ENCODE data around the gene PROK2.

PROK2 gene

GRCh38 chr3:71789922-71790321, 5.0 kb upstream of the PROK2 start:
- H4K91ac ChIP-seq (ENCODE audit: low read depth, low read length, poor library complexity), result no peak overlapping the region
- H3K14ac ChIP-seq (ENCODE audit: low read length), result no peak overlapping the region
- WGBS, 2 donors (ENCODE audit: extremely low coverage in 2 of 2, insufficient read length in 2 of 2, insufficient replicate concordance in 1 of 2), result no CpG with 5 or more reads among the region's 1 CpG

DNA sequence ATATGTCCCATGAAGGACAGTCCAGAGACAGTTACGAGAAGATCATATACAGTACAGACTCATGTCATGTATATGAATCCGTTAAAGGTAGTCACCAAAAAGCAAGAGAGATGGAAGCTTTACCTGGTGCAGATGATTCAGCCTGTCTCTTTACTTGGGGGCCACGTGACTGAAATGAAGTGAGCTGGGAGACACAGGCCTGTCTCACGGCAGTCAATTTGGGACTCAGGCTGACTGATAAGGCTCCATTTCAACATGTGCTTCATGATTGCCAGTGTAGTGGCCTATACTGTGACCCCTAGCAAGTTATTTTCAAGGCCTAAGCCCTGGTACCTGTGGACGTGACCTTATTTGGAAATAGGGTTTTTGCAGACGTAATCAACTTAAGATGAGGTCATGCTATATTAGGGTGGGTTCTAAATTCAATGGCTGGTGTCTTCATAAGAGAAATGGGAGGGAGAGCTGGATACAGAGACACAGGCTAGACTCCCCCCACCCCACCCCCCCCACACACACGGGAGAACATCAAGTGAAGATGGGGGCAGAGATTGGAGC, 3.0 kb upstream of the PROK2 start:
- Histone ChIP-seq H3K14ac (ENCODE audit: low read length) (no peak overlapping the region), H3K4ac (ENCODE audit: low read length) (no peak overlapping the region), H2BK12ac (ENCODE audit: low read length) (no peak overlapping the region), H3K23ac (ENCODE audit: low read depth, low read length, poor library complexity) (no peak overlapping the region), H2BK5ac (ENCODE audit: low read length) (no peak overlapping the region), H3K27ac (replicated peaks; ENCODE audit: low read length) (no peak overlapping the region), H3K79me1 (ENCODE audit: low read depth, low read length) (no peaks in the 10 kb centered on the region), H3K4me1 (ENCODE audit: control insufficient read depth in 2 of 2, insufficient read depth in 1 of 2, low read depth in 1 of 2, low read length in 2 of 2) (peaks cover 2 to 9% of the 10 kb centered on the region in 2 donors), H4K8ac (ENCODE audit: low read depth, low read length) (no peak overlapping the region), H3K9me3 (replicated peaks in 1 of 2; ENCODE audit: control insufficient read depth in 2 of 2, insufficient read depth in 1 of 2, low read depth in 1 of 2, low read length in 2 of 2) (no peaks in the 10 kb centered on the region), H2BK15ac (ENCODE audit: low read length) (no peak overlapping the region), H3K4me3 (ENCODE audit: low read length in 2 of 2) (no peak overlapping the region), H2AK5ac (ENCODE audit: low read depth, low read length) (no peak overlapping the region), H3K36me3 (replicated peaks in 1 of 2; ENCODE audit: control insufficient read depth in 2 of 2, insufficient read depth in 2 of 2, low read length in 2 of 2) (no peaks in the 10 kb centered on the region), H2AFZ (ENCODE audit: low read length) (no peak overlapping the region), H4K91ac (ENCODE audit: low read depth, low read length, poor library complexity) (no peak overlapping the region), H2BK120ac (ENCODE audit: low read depth, low read length) (no peak overlapping the region), H3K9ac (ENCODE audit: low read depth, low read length, poor library complexity) (no peak overlapping the region), H3K18ac (ENCODE audit: low read length) (no peak overlapping the region), H3K27me3 (ENCODE audit: control insufficient read depth in 3 of 3, insufficient read depth in 3 of 3, low read depth in 1 of 3, low read length in 3 of 3) (peaks cover 15 to 59% (median 27%) of the 10 kb centered on the region in 3 experiments), H3K4me2 (ENCODE audit: insufficient read depth, low read length, poor library complexity, severe bottlenecking) (no peak overlapping the region)
- WGBS, 2 donors (ENCODE audit: extremely low coverage in 2 of 2, insufficient read length in 2 of 2, insufficient replicate concordance in 1 of 2), result no CpG with 5 or more reads among the region's 7 CpGs
- DNase-seq (ENCODE audit: low spot score), result no peak

More at GRCh38 chr3:71789922-71790321, 5.0 kb upstream of the PROK2 start:
- H3K9ac ChIP-seq (ENCODE audit: low read depth, low read length, poor library complexity), result no peak overlapping the region
- H4K8ac ChIP-seq (ENCODE audit: low read depth, low read length), result no peak overlapping the region
- H2BK120ac ChIP-seq (ENCODE audit: low read depth, low read length), result no peak overlapping the region
- H3K4me3 ChIP-seq (ENCODE audit: low read length in 2 of 2), result no peak overlapping the region
- peaks cover 8 to 45% (median 18%) of the 10 kb centered on the region in 3 experiments for H3K27me3 ChIP-seq (ENCODE audit: control insufficient read depth in 3 of 3, insufficient read depth in 3 of 3, low read depth in 1 of 3, low read length in 3 of 3)
- no peak overlapping the region for H2BK15ac ChIP-seq (ENCODE audit: low read length)
- H3K79me1 ChIP-seq (ENCODE audit: low read depth, low read length), result no peaks in the 10 kb centered on the region
- H3K27ac ChIP-seq (replicated peaks; ENCODE audit: low read length), result no peak overlapping the region
- no peak overlapping the region for H3K4me2 ChIP-seq (ENCODE audit: insufficient read depth, low read length, poor library complexity, severe bottlenecking)
- H3K9me3 ChIP-seq (replicated peaks in 1 of 2; ENCODE audit: control insufficient read depth in 2 of 2, insufficient read depth in 1 of 2, low read depth in 1 of 2, low read length in 2 of 2), result no peaks in the 10 kb centered on the region
- no peaks in the 10 kb centered on the region for H3K36me3 ChIP-seq (replicated peaks in 1 of 2; ENCODE audit: control insufficient read depth in 2 of 2, insufficient read depth in 2 of 2, low read length in 2 of 2)
- H2BK5ac ChIP-seq (ENCODE audit: low read length), result no peak overlapping the region
- H2AK5ac ChIP-seq (ENCODE audit: low read depth, low read length), result no peak overlapping the region
- DNase-seq (ENCODE audit: low spot score), result no peak
- no peak overlapping the region for H3K23ac ChIP-seq (ENCODE audit: low read depth, low read length, poor library complexity)
- no peak overlapping the region for H2BK12ac ChIP-seq (ENCODE audit: low read length)
- peaks cover 0 to 9% of the 10 kb centered on the region in 2 donors for H3K4me1 ChIP-seq (ENCODE audit: control insufficient read depth in 2 of 2, insufficient read depth in 1 of 2, low read depth in 1 of 2, low read length in 2 of 2)
- no peak overlapping the region for H3K4ac ChIP-seq (ENCODE audit: low read length)
- H3K18ac ChIP-seq (ENCODE audit: low read length), result no peak overlapping the region
- no peak overlapping the region for H2AFZ ChIP-seq (ENCODE audit: low read length)

GRCh38 chr3:71786551-71786950, 1.6 kb upstream of the PROK2 start:
- Histone ChIP-seq H3K14ac (ENCODE audit: low read length) (no peak overlapping the region), H2BK12ac (ENCODE audit: low read length) (no peak overlapping the region), H3K23ac (ENCODE audit: low read depth, low read length, poor library complexity) (no peak overlapping the region), H2BK15ac (ENCODE audit: low read length) (no peak overlapping the region), H3K27me3 (ENCODE audit: control insufficient read depth in 3 of 3, insufficient read depth in 3 of 3, low read depth in 1 of 3, low read length in 3 of 3) (peaks cover 15 to 72% (median 27%) of the 10 kb centered on the region in 3 experiments), H4K91ac (ENCODE audit: low read depth, low read length, poor library complexity) (no peak overlapping the region), H3K4me3 (ENCODE audit: low read length in 2 of 2) (no peak overlapping the region), H3K9me3 (replicated peaks in 1 of 2; ENCODE audit: control insufficient read depth in 2 of 2, insufficient read depth in 1 of 2, low read depth in 1 of 2, low read length in 2 of 2) (no peaks in the 10 kb centered on the region), H3K4me1 (ENCODE audit: control insufficient read depth in 2 of 2, insufficient read depth in 1 of 2, low read depth in 1 of 2, low read length in 2 of 2) (peaks cover 2 to 9% of the 10 kb centered on the region in 2 donors), H4K8ac (ENCODE audit: low read depth, low read length) (no peak overlapping the region), H3K36me3 (replicated peaks in 1 of 2; ENCODE audit: control insufficient read depth in 2 of 2, insufficient read depth in 2 of 2, low read length in 2 of 2) (no peaks in the 10 kb centered on the region), H3K79me1 (ENCODE audit: low read depth, low read length) (no peaks in the 10 kb centered on the region), H3K9ac (ENCODE audit: low read depth, low read length, poor library complexity) (no peak overlapping the region), H2BK5ac (ENCODE audit: low read length) (no peak overlapping the region), H3K4me2 (ENCODE audit: insufficient read depth, low read length, poor library complexity, severe bottlenecking) (no peak overlapping the region), H3K4ac (ENCODE audit: low read length) (no peak overlapping the region), H3K18ac (ENCODE audit: low read length) (no peak overlapping the region), H3K27ac (replicated peaks; ENCODE audit: low read length) (no peak overlapping the region), H2BK120ac (ENCODE audit: low read depth, low read length) (no peak overlapping the region), H2AFZ (ENCODE audit: low read length) (no peak overlapping the region), H2AK5ac (ENCODE audit: low read depth, low read length) (no peak overlapping the region)
- no CpG with 5 or more reads among the region's 6 CpGs for whole genome bisulfite sequencing, 2 donors (ENCODE audit: extremely low coverage in 2 of 2, insufficient read length in 2 of 2, insufficient replicate concordance in 1 of 2)
- DNase-seq (ENCODE audit: low spot score), result no peak

GRCh38 chr3:71786217-71786549, 1.2 kb upstream of the PROK2 start:
- H3K4ac ChIP-seq (ENCODE audit: low read length), result no peak overlapping the region
- no peaks in the 10 kb centered on the region for H3K79me1 ChIP-seq (ENCODE audit: low read depth, low read length)
- H2AK5ac ChIP-seq (ENCODE audit: low read depth, low read length), result no peak overlapping the region
- no peak overlapping the region for H4K8ac ChIP-seq (ENCODE audit: low read depth, low read length)
- H3K36me3 ChIP-seq (replicated peaks in 1 of 2; ENCODE audit: control insufficient read depth in 2 of 2, insufficient read depth in 2 of 2, low read length in 2 of 2), result no peaks in the 10 kb centered on the region
- H3K18ac ChIP-seq (ENCODE audit: low read length), result no peak overlapping the region
- H3K4me3 ChIP-seq (ENCODE audit: low read length in 2 of 2), result no peak overlapping the region
- H3K4me2 ChIP-seq (ENCODE audit: insufficient read depth, low read length, poor library complexity, severe bottlenecking), result no peak overlapping the region
- H3K23ac ChIP-seq (ENCODE audit: low read depth, low read length, poor library complexity), result no peak overlapping the region
- H2BK120ac ChIP-seq (ENCODE audit: low read depth, low read length), result no peak overlapping the region
- no peak overlapping the region for H2BK15ac ChIP-seq (ENCODE audit: low read length)
- no peak overlapping the region for H2AFZ ChIP-seq (ENCODE audit: low read length)
- no peak overlapping the region for H3K9ac ChIP-seq (ENCODE audit: low read depth, low read length, poor library complexity)
- no peak overlapping the region for H3K27ac ChIP-seq (replicated peaks; ENCODE audit: low read length)
- DNase-seq (ENCODE audit: low spot score), result peak; percentile 15
- peaks cover 2 to 9% of the 10 kb centered on the region in 2 donors for H3K4me1 ChIP-seq (ENCODE audit: control insufficient read depth in 2 of 2, insufficient read depth in 1 of 2, low read depth in 1 of 2, low read length in 2 of 2)
- H2BK12ac ChIP-seq (ENCODE audit: low read length), result no peak overlapping the region
- H3K9me3 ChIP-seq (replicated peaks in 1 of 2; ENCODE audit: control insufficient read depth in 2 of 2, insufficient read depth in 1 of 2, low read depth in 1 of 2, low read length in 2 of 2), result no peaks in the 10 kb centered on the region
- no CpG with 5 or more reads among the region's 8 CpGs for WGBS, 2 donors (ENCODE audit: extremely low coverage in 2 of 2, insufficient read length in 2 of 2, insufficient replicate concordance in 1 of 2)
- H2BK5ac ChIP-seq (ENCODE audit: low read length), result no peak overlapping the region
- peaks cover 15 to 76% (median 27%) of the 10 kb centered on the region in 3 experiments for H3K27me3 ChIP-seq (ENCODE audit: control insufficient read depth in 3 of 3, insufficient read depth in 3 of 3, low read depth in 1 of 3, low read length in 3 of 3)
- H3K14ac ChIP-seq (ENCODE audit: low read length), result no peak overlapping the region
- no peak overlapping the region for H4K91ac ChIP-seq (ENCODE audit: low read depth, low read length, poor library complexity)
